ENCODE data around the gene WFDC13. TPM values are rescaled to one million over a fixed set of nuclear protein-coding genes. Genes with fewer than 3 reads are reported as not detected.

WFDC13 gene
- total RNA-seq, 1 donor from 2014 or later: not detected

Other genes with a start within 250 kb of the WFDC13 start
- gene WFDC2, start 232.3 kb upstream of the WFDC13 start, total RNA-seq: not detected in 2 replicates
- gene SPINT3, start 186.4 kb upstream of the WFDC13 start, total RNA-seq: not detected in 2 replicates
- not detected in 2 replicates for gene WFDC6, start 162.6 kb upstream of the WFDC13 start, total RNA-seq
- not detected in 2 replicates for gene EPPIN, start 154.6 kb upstream of the WFDC13 start, total RNA-seq
- gene WFDC8, start 122.8 kb upstream of the WFDC13 start, total RNA-seq: not detected in 2 replicates
- gene WFDC10A, start 72.3 kb upstream of the WFDC13 start, total RNA-seq: not detected in 2 replicates
- not detected in 2 replicates for gene WFDC9, start 70.8 kb upstream of the WFDC13 start, total RNA-seq
- gene WFDC11, start 31.8 kb upstream of the WFDC13 start, total RNA-seq: not detected in 2 replicates
- not detected in 2 replicates for gene WFDC10B, start 3.0 kb downstream of the WFDC13 start, total RNA-seq
- not detected in 2 replicates for gene SPINT4, start 20.3 kb downstream of the WFDC13 start, total RNA-seq
- gene WFDC3, start 89.8 kb downstream of the WFDC13 start, total RNA-seq: not detected in 2 replicates
- gene DNTTIP1, start 89.9 kb downstream of the WFDC13 start, total RNA-seq: 14.4 and 15.1 TPM in 2 replicates
- 4.2 and 10.7 TPM in 2 replicates for gene UBE2C, start 110.6 kb downstream of the WFDC13 start, total RNA-seq
- not detected in 2 replicates for gene TNNC2, start 125.3 kb downstream of the WFDC13 start, total RNA-seq
- gene SNX21, start 131.8 kb downstream of the WFDC13 start, total RNA-seq: 9.4 and 11.9 TPM in 2 replicates
- 25.7 and 35.3 TPM in 2 replicates for gene ACOT8, start 155.4 kb downstream of the WFDC13 start, total RNA-seq
- gene ZSWIM3, start 155.6 kb downstream of the WFDC13 start, total RNA-seq: 5.0 and 7.9 TPM in 2 replicates
- gene ZSWIM1, start 179.2 kb downstream of the WFDC13 start, total RNA-seq: 2.4 and 4.0 TPM in 2 replicates
- gene SPATA25, start 185.6 kb downstream of the WFDC13 start, total RNA-seq: 0.44 and 0.79 TPM in 2 replicates
- gene NEURL2, start 189.2 kb downstream of the WFDC13 start, total RNA-seq: 2.2 and 3.0 TPM in 2 replicates
- gene CTSA, start 189.3 kb downstream of the WFDC13 start, total RNA-seq: 40.8 and 64.1 TPM in 2 replicates
- 4.4 and 4.8 TPM in 2 replicates for gene PLTP, start 210.1 kb downstream of the WFDC13 start, total RNA-seq
- gene PCIF1, start 232.6 kb downstream of the WFDC13 start, total RNA-seq: 7.8 and 9.5 TPM in 2 replicates